ENCODE results near the gene RPS3. TPM values are rescaled to one million over a fixed set of nuclear protein-coding genes. Genes with fewer than 3 reads are reported as not detected.

RPS3 gene
- polyA plus RNA-seq, 3 donors, result 1,248 to 1,563 (median 1,448) TPM

GRCh38 chr11:75454987-75455386 lies 55.7 kb downstream of the RPS3 start:
- Histone ChIP-seq H4K20me1 (ENCODE audit: insufficient read depth, low read length) (no peaks in the 10 kb centered on the region), H2AFZ (ENCODE audit: insufficient read depth, low read depth, low read length, poor library complexity, severe bottlenecking) (no peak overlapping the region), H3K4me3 (replicated peaks in 1 of 3; ENCODE audit: low read depth in 2 of 3, low read length in 3 of 3) (no peak overlapping the region), H3K27ac (ENCODE audit: low read depth in 1 of 2, low read length in 2 of 2) (no peak overlapping the region), H3K36me3 (replicated peaks in 1 of 2; ENCODE audit: control insufficient read depth in 1 of 2, insufficient read depth in 2 of 2, low read length in 2 of 2) (peaks cover 0 to 16% of the 10 kb centered on the region in 2 donors), H3K27me3 (ENCODE audit: control insufficient read depth in 2 of 2, insufficient read depth in 2 of 2, low read length in 2 of 2) (no peaks in the 10 kb centered on the region), H3K9ac (ENCODE audit: insufficient read depth, low read length, poor library complexity, severe bottlenecking) (no peak overlapping the region), H3K9me3 (replicated peaks in 1 of 2; ENCODE audit: control insufficient read depth in 1 of 2, insufficient read depth in 1 of 2, low read length in 2 of 2) (peaks cover 0 to 4% of the 10 kb centered on the region in 2 donors), H3K4me1 (ENCODE audit: control insufficient read depth in 1 of 2, insufficient read depth in 2 of 2, low read length in 2 of 2) (no peaks in the 10 kb centered on the region), H3K4me2 (replicated peaks; ENCODE audit: extremely low read depth, low read length, poor library complexity, severe bottlenecking) (no peak overlapping the region), H3K79me2 (ENCODE audit: insufficient read depth, low read length) (no peaks in the 10 kb centered on the region)
- intact Hi-C loops (cut with micrococcal nuclease), result no loop called here
- no peak for DNase-seq
- Mint-ChIP-seq H3K27ac (no peak overlapping the region), H3K4me1 (no peaks in the 10 kb centered on the region), H3K36me3 (peaks cover 23 to 25% of the 10 kb centered on the region in 2 donors), H3K9me3 (peaks cover 0 to 7% (median 2%) of the 10 kb centered on the region in 7 donors), H3K27me3 (ENCODE audit: low read depth in 3 of 3) (peaks cover 1 to 4% (median 3%) of the 10 kb centered on the region in 3 donors), H3K4me3 (no peak overlapping the region)
- 98% methylated on average over 4 of the region's 5 CpGs for WGBS (ENCODE audit: insufficient coverage)
- no peak for TF ChIP-seq CTCF (IDR thresholded peaks at IDR 0.05)

Small RNAs within 50 kb of the gene (small RNA-seq; reads per million reads assigned to genes)
- gene SNORD15A (ENCODE audit: insufficient read length, low read depth) (not detected), gene SNORD15B (ENCODE audit: insufficient read length, low read depth) (19,427 reads per million, percentile 100 among the genes with 10 or more reads in this experiment)

Other genes with a start within 250 kb of the RPS3 start
- gene SLCO2B1, start 248.4 kb upstream of the RPS3 start, polyA plus RNA-seq, result under 1 TPM in 2 of 3 donors, not detected in 1; 0.13 to 0.47 TPM
- not detected for gene TPBGL, start 158.7 kb upstream of the RPS3 start, polyA plus RNA-seq
- gene ARRB1, start 47.9 kb upstream of the RPS3 start, polyA plus RNA-seq, result 100 to 1,000 TPM in 1 of 3 donors, 10 to 100 TPM in 2; 52.6 to 114 (median 66.5) TPM
- under 1 TPM in 2 of 3 donors, not detected in 1; 0.33 to 0.45 TPM for gene KLHL35, start 33.7 kb downstream of the RPS3 start, polyA plus RNA-seq
- gene GDPD5, start 126.4 kb downstream of the RPS3 start, polyA plus RNA-seq, result 10 to 100 TPM in 1 of 3 donors, 1 to 10 TPM in 2; 4.9 to 39.0 (median 7.6) TPM
- gene SERPINH1, start 162.7 kb downstream of the RPS3 start, polyA plus RNA-seq, result 1 to 10 TPM; 1.6 to 4.6 (median 2.1) TPM

Data from CD14-positive monocyte (primary cell).